Neural crest cell (in vitro differentiated cells): ENCODE data around the gene DPEP3. TPM values are rescaled to one million over a fixed set of nuclear protein-coding genes. Genes with fewer than 3 reads are reported as not detected.
A peak's percentile ranks its signal among the peaks of the same experiment; 100 is the strongest.

Experiments used
- DNase-seq: peaks from one replicate; pipeline ENCODE4 v3.0.0; 2021; ENCODE audit warnings: low read depth, mixed read lengths, low spot score
- H3K27ac Mint-ChIP-seq: one replicate; pipeline ENCODE4 v1.8.0; 2021; ENCODE audit warnings: mild to moderate bottlenecking, mixed read lengths; ENCODE audit not compliant: unreplicated experiment
- H3K27me3 Mint-ChIP-seq: 2 replicates; pipeline ENCODE4 v1.8.0; 2021; ENCODE audit warnings: low read depth, mild to moderate bottlenecking, mixed read lengths
- H3K36me3 Mint-ChIP-seq: 2 replicates; pipeline ENCODE4 v1.8.0; 2021; ENCODE audit warnings: low read depth, mild to moderate bottlenecking, mixed read lengths
- H3K4me1 Mint-ChIP-seq: 2 replicates; pipeline ENCODE4 v1.8.0; 2021; ENCODE audit warnings: mixed read lengths
- H3K4me3 Mint-ChIP-seq: one replicate; pipeline ENCODE4 v1.8.0; 2021; ENCODE audit warnings: mild to moderate bottlenecking, mixed read lengths
- H3K9me3 Mint-ChIP-seq: 2 replicates; pipeline ENCODE4 v1.8.0; 2021; ENCODE audit warnings: mixed read lengths
- total RNA-seq: library from RNA; stranded (reverse); gene quantifications from 2 replicates; pipeline ENCODE4 v1.2.1, GENCODE V29; 2021
- TF ChIP-seq, protein P1 (sequence below): fragments of 200-600 bp; sonication (generic); conservative IDR thresholded peaks from 2 replicates; pipeline ENCODE4 v1.5.0; 2021; ENCODE audit warnings: antibody characterized with exemption, mild to moderate bottlenecking

DPEP3 gene
- total RNA-seq, 1 donor from 2014 or later: not detected

DNA sequence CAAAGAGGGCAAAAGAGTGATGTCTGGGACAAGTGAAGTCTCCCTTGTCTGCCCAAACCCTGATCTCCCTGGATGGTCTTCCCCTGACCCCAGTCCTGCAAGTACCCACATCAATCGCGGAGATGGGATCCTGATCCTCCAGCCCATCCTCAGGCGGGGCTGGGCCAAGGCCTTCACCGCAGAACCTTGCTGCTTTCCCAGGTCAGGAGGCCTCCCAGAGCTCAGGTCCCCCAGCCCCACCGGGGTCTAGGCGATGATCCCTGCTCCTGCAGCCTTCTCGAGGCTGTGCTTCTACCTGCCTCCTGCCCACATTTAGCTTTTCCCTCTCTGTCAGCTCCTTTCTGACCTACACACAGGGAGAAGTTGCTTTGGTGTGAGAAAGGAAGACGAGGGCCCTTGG lies 18.2 kb downstream of the DPEP3 start:
- no peak overlapping the region for H3K4me3 Mint-ChIP-seq

DNA sequence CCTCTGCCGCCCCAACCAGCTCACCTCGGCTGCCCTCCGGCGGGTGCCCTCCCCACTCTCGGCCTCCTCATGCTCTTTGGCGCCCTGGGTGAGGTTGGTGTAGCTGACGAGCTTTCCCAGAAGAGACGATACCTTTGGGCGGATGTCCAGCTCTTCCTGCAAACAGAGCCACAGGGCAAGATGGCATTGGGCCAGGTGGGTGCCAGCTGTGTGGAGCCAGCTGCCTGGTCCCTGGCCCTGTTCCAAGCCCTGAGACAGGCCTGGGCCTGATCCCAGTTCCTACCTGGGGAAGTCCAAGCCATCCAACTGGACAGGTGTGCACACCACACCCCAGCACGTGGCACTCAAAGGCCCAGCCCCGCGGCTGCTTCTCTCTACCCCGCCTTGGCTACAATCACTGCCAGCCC lies 18.7 kb downstream of the DPEP3 start:
- H3K27ac Mint-ChIP-seq: peak overlapping the region; percentile 43
- H3K27me3 Mint-ChIP-seq: no peaks in the 10 kb centered on the region
- TF ChIP-seq, protein P1, sequence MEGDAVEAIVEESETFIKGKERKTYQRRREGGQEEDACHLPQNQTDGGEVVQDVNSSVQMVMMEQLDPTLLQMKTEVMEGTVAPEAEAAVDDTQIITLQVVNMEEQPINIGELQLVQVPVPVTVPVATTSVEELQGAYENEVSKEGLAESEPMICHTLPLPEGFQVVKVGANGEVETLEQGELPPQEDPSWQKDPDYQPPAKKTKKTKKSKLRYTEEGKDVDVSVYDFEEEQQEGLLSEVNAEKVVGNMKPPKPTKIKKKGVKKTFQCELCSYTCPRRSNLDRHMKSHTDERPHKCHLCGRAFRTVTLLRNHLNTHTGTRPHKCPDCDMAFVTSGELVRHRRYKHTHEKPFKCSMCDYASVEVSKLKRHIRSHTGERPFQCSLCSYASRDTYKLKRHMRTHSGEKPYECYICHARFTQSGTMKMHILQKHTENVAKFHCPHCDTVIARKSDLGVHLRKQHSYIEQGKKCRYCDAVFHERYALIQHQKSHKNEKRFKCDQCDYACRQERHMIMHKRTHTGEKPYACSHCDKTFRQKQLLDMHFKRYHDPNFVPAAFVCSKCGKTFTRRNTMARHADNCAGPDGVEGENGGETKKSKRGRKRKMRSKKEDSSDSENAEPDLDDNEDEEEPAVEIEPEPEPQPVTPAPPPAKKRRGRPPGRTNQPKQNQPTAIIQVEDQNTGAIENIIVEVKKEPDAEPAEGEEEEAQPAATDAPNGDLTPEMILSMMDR: no peak
- no peak for DNase-seq
- H3K4me3 Mint-ChIP-seq: no peak overlapping the region
- peaks cover 21% of the 10 kb centered on the region for H3K4me1 Mint-ChIP-seq
- H3K9me3 Mint-ChIP-seq: no peaks in the 10 kb centered on the region
- H3K36me3 Mint-ChIP-seq: peaks cover 6% of the 10 kb centered on the region

More for the DNA sequence above, 18.2 kb downstream of the DPEP3 start:
- Mint-ChIP-seq H3K27me3 (no peaks in the 10 kb centered on the region), H3K9me3 (no peaks in the 10 kb centered on the region), H3K36me3 (peaks cover 6% of the 10 kb centered on the region), H3K27ac (peak overlapping the region; percentile 43), H3K4me1 (peaks cover 27% of the 10 kb centered on the region)
- TF ChIP-seq, protein P1: no peak
- DNase-seq: no peak

DNA sequence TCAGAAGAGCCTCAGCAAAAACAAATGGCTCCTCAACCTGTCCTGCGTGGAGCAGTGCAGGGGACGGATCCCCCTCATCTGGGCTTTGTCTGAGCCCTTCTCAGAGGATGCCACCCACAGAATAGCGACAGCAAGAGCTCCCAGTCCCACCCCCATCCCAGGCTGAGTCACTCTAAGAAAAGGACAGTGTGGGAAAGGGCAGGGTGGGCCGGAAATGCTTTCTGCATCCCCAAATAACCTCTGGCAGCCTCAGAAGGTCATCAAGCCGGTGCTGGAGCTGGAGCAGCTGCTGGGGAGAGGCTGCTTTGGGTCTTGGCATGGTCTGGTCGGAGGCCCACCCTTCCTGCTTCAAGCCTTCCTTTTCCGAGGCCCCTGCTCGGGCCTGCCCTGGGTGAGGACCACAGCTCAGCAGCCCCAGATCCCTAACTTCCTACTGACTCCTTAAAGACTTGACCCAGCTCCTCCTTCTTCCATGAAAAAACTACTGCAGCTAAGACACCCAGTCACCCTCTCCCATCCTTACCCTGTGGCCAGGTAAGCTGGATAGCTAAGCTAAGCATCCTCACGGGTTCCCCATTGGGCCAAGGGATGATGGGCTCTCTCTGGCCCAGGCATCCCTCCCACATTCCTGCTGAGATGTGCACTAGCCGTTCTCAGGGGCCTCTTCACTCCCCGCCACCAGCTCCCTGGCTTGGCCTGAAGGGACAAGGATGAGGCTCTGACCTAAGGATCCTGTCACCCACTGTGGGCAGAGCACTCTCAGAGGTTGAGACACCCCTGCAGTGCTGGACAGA lies 20.6 kb downstream of the DPEP3 start:
- H3K36me3 Mint-ChIP-seq: peaks cover 6% of the 10 kb centered on the region
- no peaks in the 10 kb centered on the region for H3K9me3 Mint-ChIP-seq
- no peak for DNase-seq
- H3K27me3 Mint-ChIP-seq: no peaks in the 10 kb centered on the region
- peaks cover 9% of the 10 kb centered on the region for H3K4me1 Mint-ChIP-seq
- H3K4me3 Mint-ChIP-seq: no peak overlapping the region
- TF ChIP-seq, protein P1: no peak
- H3K27ac Mint-ChIP-seq: no peak overlapping the region

DNA sequence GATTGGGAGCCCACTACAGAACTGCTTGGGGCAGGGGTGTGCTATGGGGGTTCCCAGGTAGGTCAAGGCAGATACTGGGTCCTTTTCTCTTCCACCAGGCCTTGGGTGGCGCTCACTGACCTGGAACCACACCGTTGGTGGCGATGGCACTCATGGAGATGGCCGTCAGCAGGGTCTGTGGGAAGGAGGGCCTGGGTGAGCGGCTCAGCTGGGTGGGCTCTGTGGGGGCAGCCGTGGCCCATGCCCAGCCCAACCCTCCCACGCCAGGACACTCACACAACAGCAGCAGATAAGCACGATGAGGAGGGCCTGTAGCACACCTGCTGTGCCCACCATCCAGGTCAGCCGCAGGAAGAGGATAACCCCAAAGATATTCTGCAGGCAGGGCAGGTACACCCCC lies 22.7 kb downstream of the DPEP3 start:
- peaks cover 5% of the 10 kb centered on the region for H3K4me1 Mint-ChIP-seq
- no peaks in the 10 kb centered on the region for H3K9me3 Mint-ChIP-seq
- peaks cover 6% of the 10 kb centered on the region for H3K36me3 Mint-ChIP-seq
- H3K27me3 Mint-ChIP-seq: no peaks in the 10 kb centered on the region
- DNase-seq: no peak
- TF ChIP-seq, protein P1: no peak
- H3K27ac Mint-ChIP-seq: no peak overlapping the region
- H3K4me3 Mint-ChIP-seq: no peak overlapping the region

DNA sequence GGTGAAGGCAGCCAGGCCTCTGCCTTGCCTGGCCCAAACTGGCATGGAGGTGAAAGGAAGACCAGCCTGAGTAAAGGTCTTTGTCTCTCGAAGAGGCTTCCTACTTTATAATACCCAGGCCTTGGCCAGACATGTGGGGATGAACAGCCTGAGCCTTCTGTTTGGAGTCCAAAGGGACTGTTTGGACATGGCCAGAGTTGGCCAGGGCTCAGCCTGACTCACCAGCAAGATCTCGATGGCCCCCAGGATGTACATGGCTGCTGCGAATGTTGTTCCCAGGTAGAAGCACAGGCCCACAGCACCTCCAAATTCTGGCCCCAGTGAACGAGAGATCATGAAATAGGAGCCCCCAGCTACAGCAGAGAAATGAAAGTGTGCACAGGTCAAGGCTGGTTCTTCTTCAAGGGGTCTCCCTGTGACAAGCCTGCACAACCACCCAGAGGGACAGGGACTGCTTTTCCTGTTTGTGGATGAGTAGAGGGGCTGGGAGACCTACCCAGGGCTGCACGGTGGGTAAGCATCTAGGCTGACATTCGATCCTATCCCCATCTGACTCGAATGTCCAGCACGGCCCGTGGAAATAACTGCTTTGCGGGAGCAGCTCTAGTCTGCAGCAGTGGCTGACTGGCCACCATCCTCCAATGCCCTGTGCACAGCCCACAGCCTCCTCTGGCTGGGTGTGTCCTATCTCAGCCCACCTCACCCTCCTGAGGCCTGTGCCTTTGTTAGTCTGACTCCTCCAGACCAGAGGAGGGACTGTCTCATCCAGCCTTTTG lies 25.7 kb downstream of the DPEP3 start:
- Mint-ChIP-seq H3K9me3 (no peaks in the 10 kb centered on the region), H3K4me1 (peaks cover under 1% of the 10 kb centered on the region), H3K36me3 (peaks cover 6% of the 10 kb centered on the region), H3K27ac (no peak overlapping the region), H3K27me3 (no peaks in the 10 kb centered on the region), H3K4me3 (no peak overlapping the region)
- TF ChIP-seq, protein P1: no peak
- DNase-seq: no peak
